SK-N-SH (cell line): ENCODE measurements around the gene LMTK2. TPM values are rescaled to one million over a fixed set of nuclear protein-coding genes. Genes with fewer than 3 reads are reported as not detected.
A peak's percentile ranks its signal among the peaks of the same experiment; 100 is the strongest.

ENCODE experiments used
- CTCF ChIA-PET: fragments of 300-600, 350-600 bp; formaldehyde crosslinking; extraction: SDS; loops from one replicate; lab custom pipeline; 2021; lab: Yijun Ruan, JAX
- POLR2A ChIA-PET: fragments of 350-600 bp; sonication (Branson Sonifier 250); formaldehyde crosslinking; extraction: SDS; loops from one replicate; lab custom pipeline; 2020; ENCODE audit warnings: antibody characterized with exemption, inconsistent platforms; lab: Yijun Ruan, JAX
- DNase-seq: peaks from one replicate; pipeline ENCODE4 v3.0.0; 2012
- H2AFZ ChIP-seq: fragments of 200-600 bp; sonication (generic); 2 replicates; pipeline ENCODE4 v1.8.1; 2016; ENCODE audit warnings: antibody characterized with exemption, mild to moderate bottlenecking, low read depth
- H3F3A ChIP-seq: fragments of 200-600 bp; sonication (generic); replicated peaks from 2 replicates; pipeline ENCODE3; 2016; ENCODE audit warnings: antibody characterized with exemption, mild to moderate bottlenecking; ENCODE audit not compliant: insufficient read depth
- H3K27ac ChIP-seq, 2 experiments: fragments of 200-500 bp in 1 of 2; fragments of 200-600 bp in 1 of 2; sonication (Bioruptor generic) in 1 of 2; sonication (generic), shearing (Covaris generic) in 1 of 2; 2 replicates each; pipeline versions ENCODE4 v1.5.1 to v1.6.1; 2014 to 2016; ENCODE audit warnings: low read depth in 2 of 2, inconsistent platforms in 1 of 2, low read length in 1 of 2, mild to moderate bottlenecking in 1 of 2, mixed read lengths in 1 of 2
- H3K27me3 ChIP-seq: fragments of 200-600 bp; sonication (generic), shearing (Covaris generic); 2 replicates; pipeline ENCODE4 v1.6.1; 2016; ENCODE audit warnings: mixed run types; ENCODE audit not compliant: insufficient read depth
- H3K36me3 ChIP-seq, 2 experiments: fragments of 200-500 bp in 1 of 2; fragments of 200-600 bp in 1 of 2; sonication (Bioruptor generic) in 1 of 2; sonication (generic) in 1 of 2; replicated peaks in 1 of 2; 2 replicates each; pipeline versions ENCODE3 to v1.5.1; 2014 to 2016; ENCODE audit warnings: low read length in 1 of 2, mild to moderate bottlenecking in 1 of 2; ENCODE audit not compliant: insufficient read depth in 2 of 2, control insufficient read depth in 1 of 2
- H3K4me1 ChIP-seq, 2 experiments: fragments of 200-500 bp in 1 of 2; fragments of 200-600 bp in 1 of 2; sonication (Bioruptor generic) in 1 of 2; sonication (generic), shearing (Covaris generic) in 1 of 2; 2 replicates each; pipeline versions ENCODE4 v1.5.1 to v1.6.1; 2014 to 2016; ENCODE audit warnings: low read depth in 1 of 2, low read length in 1 of 2, mixed run types in 1 of 2; ENCODE audit not compliant: insufficient read depth in 2 of 2, control insufficient read depth in 1 of 2
- H3K4me2 ChIP-seq: fragments of 200-600 bp; sonication (generic), shearing (Covaris generic); 2 replicates; pipeline ENCODE4 v1.6.1; 2017; ENCODE audit warnings: mixed run types
- H3K4me3 ChIP-seq, 2 experiments: fragments of 200-500 bp in 1 of 2; fragments of 200-600 bp in 1 of 2; sonication (Bioruptor generic) in 1 of 2; sonication (generic), shearing (Covaris generic) in 1 of 2; 2 replicates each; pipeline versions ENCODE4 v1.5.1 to v1.8.1; 2014 to 2016; ENCODE audit warnings: low read depth in 2 of 2, inconsistent platforms in 1 of 2, low read length in 1 of 2, mild to moderate bottlenecking in 1 of 2, mixed read lengths in 1 of 2, moderate library complexity in 1 of 2
- H3K79me2 ChIP-seq: fragments of 200-600 bp; sonication (generic); 2 replicates; pipeline ENCODE4 v1.8.1; 2017; ENCODE audit warnings: mild to moderate bottlenecking; ENCODE audit not compliant: insufficient read depth
- H3K9ac ChIP-seq: fragments of 200-600 bp; sonication (generic); 2 replicates; pipeline ENCODE4 v1.6.1; 2017; ENCODE audit warnings: mixed run types
- H3K9me2 ChIP-seq: fragments of 200-600 bp; sonication (generic); 2 replicates; pipeline ENCODE4 v1.6.1; 2017; ENCODE audit warnings: mixed run types
- H3K9me3 ChIP-seq: fragments of 200-600 bp; sonication (generic); 2 replicates; pipeline ENCODE4 v1.6.1; 2017; ENCODE audit warnings: mixed run types, mild to moderate bottlenecking, moderate library complexity
- H4K20me1 ChIP-seq: fragments of 200-600 bp; sonication (generic); 2 replicates; pipeline ENCODE4 v1.6.1; 2017; ENCODE audit warnings: mild to moderate bottlenecking, mixed run types; ENCODE audit not compliant: insufficient read depth
- EP300 ChIP-seq, 2 experiments: IDR thresholded peaks; 2 replicates each; pipeline versions ENCODE4 v1.4.0 to v1.6.1; 2012; ENCODE audit warnings: borderline replicate concordance in 1 of 2, low read depth in 1 of 2, low read length in 1 of 2
- FOSL2 ChIP-seq: IDR thresholded peaks from 2 replicates; pipeline ENCODE4 v1.4.0; 2012; ENCODE audit warnings: low read depth, mild to moderate bottlenecking, moderate library complexity, borderline replicate concordance
- IRF3 ChIP-seq: fragments of 150-350 bp; IDR thresholded peaks from 2 replicates; pipeline ENCODE4 v1.6.1; 2016; ENCODE audit warnings: mild to moderate bottlenecking, low read depth, low read length
- NFIC ChIP-seq: IDR thresholded peaks from 2 replicates; pipeline ENCODE4 v1.4.0; 2012; ENCODE audit warnings: borderline replicate concordance
- RXRA ChIP-seq: IDR thresholded peaks from 2 replicates; pipeline ENCODE4 v1.4.0; 2012; ENCODE audit warnings: low read depth, mild to moderate bottlenecking, borderline replicate concordance
- TCF12 ChIP-seq: IDR thresholded peaks from 2 replicates; pipeline ENCODE4 v1.4.0; 2012
- WGBS: methylation state at CpG from one replicate; pipeline ENCODE4 v1.1.6; 2017; ENCODE audit warnings: low lambda C conversion rate; 5-methylcytosine and 5-hydroxymethylcytosine counted together
- polyA plus RNA-seq, 3 experiments: library from polyadenylated mRNA; depleted of rRNA; stranded (reverse); fragments of >200 nt; gene quantifications; 2 replicates each; pipeline ENCODE4 v1.2.3, GENCODE V29; 2012
- TF ChIP-seq, protein P1 (sequence below): IDR thresholded peaks from 2 replicates; pipeline ENCODE4 v1.6.1; 2012; ENCODE audit warnings: mild to moderate bottlenecking, low read depth, low read length, moderate library complexity
- TF ChIP-seq, protein P2 (sequence below): IDR thresholded peaks from 2 replicates; pipeline ENCODE4 v1.4.0; 2012; ENCODE audit warnings: low read depth, borderline replicate concordance

LMTK2 gene
- polyA plus RNA-seq, 1 of the 3 experiments (the other 2 are of a cell fraction): 9.0 TPM

DNA sequence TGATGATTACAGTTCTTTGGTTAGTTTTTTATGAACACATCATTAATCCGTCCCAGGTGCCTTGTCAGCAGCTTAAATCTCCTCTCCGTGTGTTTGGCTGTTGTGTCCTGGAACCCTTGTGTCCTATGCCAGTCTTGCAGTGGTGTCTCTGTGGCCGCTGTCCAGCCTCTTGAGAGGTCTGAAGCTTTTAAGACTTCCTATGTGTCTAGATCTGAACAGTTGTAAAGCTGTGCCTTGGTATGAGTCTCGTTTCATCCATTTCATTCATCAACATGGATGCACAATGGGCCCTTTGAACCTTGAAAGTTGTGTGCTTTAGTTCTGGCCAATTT is 16.7 kb downstream of the LMTK2 start:
- Histone ChIP-seq H3K36me3 (no peaks in the 10 kb centered on the region), H3F3A (peaks cover 7% of the 10 kb centered on the region), H3K9me2 (no peaks in the 10 kb centered on the region), H3K9ac (no peak overlapping the region), H3K4me2 (no peak overlapping the region), H2AFZ (no peak overlapping the region), H3K27ac (no peak overlapping the region), H3K4me3 (no peak overlapping the region), H3K27me3 (no peaks in the 10 kb centered on the region), H3K4me1 (peaks cover 10 to 18% of the 10 kb centered on the region in 2 experiments; a peak in 3 of 4 replicates), H3K79me2 (peaks cover 46% of the 10 kb centered on the region), H4K20me1 (no peaks in the 10 kb centered on the region), H3K9me3 (no peaks in the 10 kb centered on the region)
- no peak for DNase-seq
- 84% methylated on average over 4 of the region's 4 CpGs for WGBS
- TF ChIP-seq IRF3 (no peak), NFIC (no peak), RXRA (no peak)
- TF ChIP-seq, protein P1, sequence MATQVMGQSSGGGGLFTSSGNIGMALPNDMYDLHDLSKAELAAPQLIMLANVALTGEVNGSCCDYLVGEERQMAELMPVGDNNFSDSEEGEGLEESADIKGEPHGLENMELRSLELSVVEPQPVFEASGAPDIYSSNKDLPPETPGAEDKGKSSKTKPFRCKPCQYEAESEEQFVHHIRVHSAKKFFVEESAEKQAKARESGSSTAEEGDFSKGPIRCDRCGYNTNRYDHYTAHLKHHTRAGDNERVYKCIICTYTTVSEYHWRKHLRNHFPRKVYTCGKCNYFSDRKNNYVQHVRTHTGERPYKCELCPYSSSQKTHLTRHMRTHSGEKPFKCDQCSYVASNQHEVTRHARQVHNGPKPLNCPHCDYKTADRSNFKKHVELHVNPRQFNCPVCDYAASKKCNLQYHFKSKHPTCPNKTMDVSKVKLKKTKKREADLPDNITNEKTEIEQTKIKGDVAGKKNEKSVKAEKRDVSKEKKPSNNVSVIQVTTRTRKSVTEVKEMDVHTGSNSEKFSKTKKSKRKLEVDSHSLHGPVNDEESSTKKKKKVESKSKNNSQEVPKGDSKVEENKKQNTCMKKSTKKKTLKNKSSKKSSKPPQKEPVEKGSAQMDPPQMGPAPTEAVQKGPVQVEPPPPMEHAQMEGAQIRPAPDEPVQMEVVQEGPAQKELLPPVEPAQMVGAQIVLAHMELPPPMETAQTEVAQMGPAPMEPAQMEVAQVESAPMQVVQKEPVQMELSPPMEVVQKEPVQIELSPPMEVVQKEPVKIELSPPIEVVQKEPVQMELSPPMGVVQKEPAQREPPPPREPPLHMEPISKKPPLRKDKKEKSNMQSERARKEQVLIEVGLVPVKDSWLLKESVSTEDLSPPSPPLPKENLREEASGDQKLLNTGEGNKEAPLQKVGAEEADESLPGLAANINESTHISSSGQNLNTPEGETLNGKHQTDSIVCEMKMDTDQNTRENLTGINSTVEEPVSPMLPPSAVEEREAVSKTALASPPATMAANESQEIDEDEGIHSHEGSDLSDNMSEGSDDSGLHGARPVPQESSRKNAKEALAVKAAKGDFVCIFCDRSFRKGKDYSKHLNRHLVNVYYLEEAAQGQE: peak; percentile 77
- CTCF ChIA-PET: interaction anchor here (1.3 to 2.5 kb wide), 6 partner anchors 9 to 101 kb away, joined by 3 to 13 read pairs (median 4); partner anchors contain the start of gene LMTK2
- POLR2A ChIA-PET: no interaction called here

- peaks cover 34% of the 10 kb centered on the region; the same call in 1 of the 2 replicates for H3K79me2 ChIP-seq
- no peaks in the 10 kb centered on the region for H3K36me3 ChIP-seq
- WGBS: 96% methylated on average over 6 of the region's 6 CpGs
- H3F3A ChIP-seq: no peaks in the 10 kb centered on the region
- CTCF ChIA-PET: no interaction called here
- no peaks in the 10 kb centered on the region for H4K20me1 ChIP-seq
- H3K9me2 ChIP-seq: no peaks in the 10 kb centered on the region
- no peaks in the 10 kb centered on the region for H3K27me3 ChIP-seq
- no peak overlapping the region for H3K4me3 ChIP-seq
- H3K4me1 ChIP-seq: peaks cover 0 to 14% of the 10 kb centered on the region in 2 experiments; a peak in 2 of 4 replicates
- no peak for DNase-seq
- H3K9me3 ChIP-seq: no peaks in the 10 kb centered on the region
- POLR2A ChIA-PET: no interaction called here
- H3K9ac ChIP-seq: no peak overlapping the region
- no peak overlapping the region for H3K4me2 ChIP-seq
- no peak overlapping the region for H2AFZ ChIP-seq
- no peak overlapping the region for H3K27ac ChIP-seq
- TF ChIP-seq FOSL2 (no peak), TCF12 (no peak), EP300 (IDR thresholded peaks at IDR 0.05; ENCODE audit: borderline replicate concordance in 1 of 2, low read depth in 1 of 2, low read length in 1 of 2) (no peak)
- TF ChIP-seq, protein P2, sequence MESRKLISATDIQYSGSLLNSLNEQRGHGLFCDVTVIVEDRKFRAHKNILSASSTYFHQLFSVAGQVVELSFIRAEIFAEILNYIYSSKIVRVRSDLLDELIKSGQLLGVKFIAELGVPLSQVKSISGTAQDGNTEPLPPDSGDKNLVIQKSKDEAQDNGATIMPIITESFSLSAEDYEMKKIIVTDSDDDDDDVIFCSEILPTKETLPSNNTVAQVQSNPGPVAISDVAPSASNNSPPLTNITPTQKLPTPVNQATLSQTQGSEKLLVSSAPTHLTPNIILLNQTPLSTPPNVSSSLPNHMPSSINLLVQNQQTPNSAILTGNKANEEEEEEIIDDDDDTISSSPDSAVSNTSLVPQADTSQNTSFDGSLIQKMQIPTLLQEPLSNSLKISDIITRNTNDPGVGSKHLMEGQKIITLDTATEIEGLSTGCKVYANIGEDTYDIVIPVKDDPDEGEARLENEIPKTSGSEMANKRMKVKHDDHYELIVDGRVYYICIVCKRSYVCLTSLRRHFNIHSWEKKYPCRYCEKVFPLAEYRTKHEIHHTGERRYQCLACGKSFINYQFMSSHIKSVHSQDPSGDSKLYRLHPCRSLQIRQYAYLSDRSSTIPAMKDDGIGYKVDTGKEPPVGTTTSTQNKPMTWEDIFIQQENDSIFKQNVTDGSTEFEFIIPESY: no peak
Observed at GRCh38 chr7:98125759-98126158, 19.1 kb downstream of the LMTK2 start.
